Measurements from ENCODE around the gene PTPN23.

PTPN23 gene

GRCh38 chr3:47421741-47422649 lies 41.2 kb downstream of the PTPN23 start:
- DNase-seq, result no peak

GRCh38 chr3:47422743-47423142 lies 41.9 kb downstream of the PTPN23 start:
- no peak for DNase-seq

GRCh38 chr3:47423548-47424145 lies 42.8 kb downstream of the PTPN23 start:
- no peak for DNase-seq

GRCh38 chr3:47424434-47425382 lies 43.9 kb downstream of the PTPN23 start:
- DNase-seq, result no peak

GRCh38 chr3:47425383-47425778 lies 44.6 kb downstream of the PTPN23 start:
- DNase-seq, result no peak

- no peak for DNase-seq
These were observed 45.1 kb downstream of the PTPN23 start for GRCh38 chr3:47425959-47426358.

- no peak for DNase-seq
These were observed 47.0 kb downstream of the PTPN23 start for GRCh38 chr3:47427866-47428265.

GRCh38 chr3:47428662-47429061 lies 47.8 kb downstream of the PTPN23 start:
- DNase-seq, result no peak

GRCh38 chr3:47429476-47430270 lies 48.9 kb downstream of the PTPN23 start:
- no peak for DNase-seq

- DNase-seq, result no peak
These were observed 49.8 kb downstream of the PTPN23 start for GRCh38 chr3:47430606-47431005.

GRCh38 chr3:47431225-47431624 lies 50.4 kb downstream of the PTPN23 start:
- DNase-seq, result no peak

GRCh38 chr3:47432673-47433072 lies 51.9 kb downstream of the PTPN23 start:
- no peak for DNase-seq

GRCh38 chr3:47433796-47434195 lies 53.0 kb downstream of the PTPN23 start:
- DNase-seq, result no peak

GRCh38 chr3:47434849-47435248 lies 54.0 kb downstream of the PTPN23 start:
- DNase-seq, result no peak

GRCh38 chr3:47436180-47436579 lies 55.4 kb downstream of the PTPN23 start:
- DNase-seq, result no peak

- DNase-seq, result no peak
These were observed 59.3 kb downstream of the PTPN23 start for GRCh38 chr3:47440131-47440530.

- DNase-seq, result no peak
These were observed 61.2 kb downstream of the PTPN23 start for GRCh38 chr3:47441796-47442551.

- DNase-seq, result no peak
These were observed 62.8 kb downstream of the PTPN23 start for GRCh38 chr3:47443611-47443995.

GRCh38 chr3:47444103-47444502 lies 63.3 kb downstream of the PTPN23 start:
- no peak for DNase-seq

- no peak for DNase-seq
These were observed 71.8 kb downstream of the PTPN23 start for GRCh38 chr3:47452453-47453215.
